Activated T-cell treated with anti-CD3 and anti-CD28 coated beads, Interleukin-2, amount 50 U/mL, for 1 hour (primary cell): ENCODE measurements around the gene LIN28A.

Source experiments
- DNase-seq: peaks from one replicate; pipeline ENCODE4 v3.0.0-alpha.2; 2020

The LIN28A gene

GRCh38 chr1:26388791-26389445 is 21.7 kb upstream of the LIN28A start:
- no peak for DNase-seq

GRCh38 chr1:26389604-26390247 is 20.9 kb upstream of the LIN28A start:
- DNase-seq = no peak

DNA sequence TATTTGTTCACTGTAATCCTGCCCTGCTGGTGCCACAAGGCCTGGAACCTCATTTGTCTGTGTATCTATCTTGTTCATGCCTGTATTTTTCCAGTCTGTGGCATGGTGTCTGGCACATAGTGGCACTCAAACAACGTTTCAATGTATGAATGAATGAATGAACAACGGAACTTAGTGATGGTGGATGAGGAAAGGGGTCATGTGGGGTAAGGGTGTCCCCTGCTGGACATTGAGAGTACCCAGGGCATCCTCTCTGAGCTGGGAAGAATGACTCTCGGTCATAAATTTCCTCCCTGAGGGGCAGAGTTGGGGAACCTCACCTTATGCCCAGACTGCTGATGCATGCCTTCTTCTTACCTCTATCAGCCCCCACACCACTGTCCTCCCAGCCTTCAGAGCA is 19.2 kb upstream of the LIN28A start:
- no peak for DNase-seq

DNA sequence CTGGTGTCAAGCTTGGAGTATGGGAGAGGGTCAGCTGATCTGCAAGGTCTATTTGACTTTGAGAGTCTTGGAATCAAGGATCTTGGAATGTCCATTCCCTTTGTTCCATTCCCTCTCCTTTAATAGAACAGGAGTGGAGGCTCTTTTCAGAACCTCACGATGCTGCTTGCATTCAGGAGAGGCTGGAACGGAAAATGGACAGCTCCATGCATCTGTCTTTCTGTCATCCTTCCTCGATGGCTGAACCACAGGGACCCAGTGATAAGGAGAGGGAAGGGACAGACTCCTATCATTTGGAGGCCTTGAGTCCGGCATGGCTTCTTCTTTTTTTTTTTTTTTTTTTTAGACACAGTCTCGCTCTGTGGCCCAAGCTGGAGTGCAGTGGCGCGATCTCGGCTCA is 14.9 kb upstream of the LIN28A start:
- no peak for DNase-seq

- no peak for DNase-seq
These were observed 11.6 kb upstream of the LIN28A start for GRCh38 chr1:26399034-26399433.

DNA sequence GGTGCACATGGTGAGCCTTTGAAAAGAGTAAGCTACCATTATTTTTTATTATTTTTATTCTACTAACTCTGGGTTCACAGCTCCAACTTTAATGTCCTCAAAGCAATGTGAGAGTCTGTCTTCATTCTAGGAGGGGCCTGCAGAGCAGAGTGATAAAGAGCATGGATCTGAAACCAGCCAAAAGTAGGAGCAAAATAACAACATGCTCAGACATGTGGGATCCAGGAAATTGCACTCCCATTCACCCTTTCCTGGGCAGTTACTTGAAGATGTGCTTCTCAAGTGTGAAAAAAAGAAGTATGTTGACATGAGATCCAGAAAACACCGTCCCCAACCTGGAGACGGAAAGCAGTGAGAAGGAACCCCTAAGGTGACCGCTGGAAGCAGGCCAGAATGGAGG is 8.7 kb upstream of the LIN28A start:
- no peak for DNase-seq

DNA sequence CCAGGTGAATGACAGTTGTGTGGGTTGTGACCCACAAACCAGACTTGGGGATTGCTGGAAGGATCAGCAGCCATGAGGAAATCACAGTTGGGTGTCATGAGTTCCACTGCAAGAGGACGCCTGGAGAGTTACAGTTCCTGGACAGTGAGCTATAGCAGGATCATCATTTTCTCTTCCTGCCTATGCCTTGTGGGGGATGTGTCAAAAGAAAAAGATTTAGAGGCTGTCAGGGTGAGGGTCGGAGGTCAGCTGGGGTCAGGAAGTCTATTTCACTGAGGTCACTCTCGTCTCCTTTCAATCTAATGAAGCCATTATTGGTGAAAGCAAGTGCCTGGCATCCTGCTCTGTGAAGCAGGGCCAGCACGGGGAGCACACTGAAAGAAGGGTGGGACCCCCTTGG is 7.0 kb upstream of the LIN28A start:
- DNase-seq = no peak

DNA sequence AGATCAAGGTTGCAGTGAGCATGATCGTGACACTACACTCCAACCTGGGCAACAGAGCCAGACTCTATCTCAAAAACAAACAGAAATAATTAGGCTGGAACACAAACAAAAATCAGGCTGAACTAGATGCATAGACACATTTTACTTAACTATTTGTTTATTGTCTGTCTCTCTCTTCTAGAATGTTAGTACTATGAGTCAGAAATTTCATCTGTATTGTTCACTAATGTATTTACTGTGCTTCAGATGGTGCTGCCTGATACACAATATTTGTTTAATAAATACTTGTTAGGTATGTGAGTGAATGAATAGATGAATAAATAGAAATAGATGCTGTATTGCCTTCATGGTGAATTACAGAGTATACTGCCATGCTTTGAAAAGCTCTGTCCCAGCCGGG is 6.0 kb upstream of the LIN28A start:
- DNase-seq = no peak

GRCh38 chr1:26405281-26405915 is 5.2 kb upstream of the LIN28A start:
- DNase-seq = no peak

- peak; percentile 86 for DNase-seq
These were observed 2.0 kb upstream of the LIN28A start for GRCh38 chr1:26408604-26409003.

DNA sequence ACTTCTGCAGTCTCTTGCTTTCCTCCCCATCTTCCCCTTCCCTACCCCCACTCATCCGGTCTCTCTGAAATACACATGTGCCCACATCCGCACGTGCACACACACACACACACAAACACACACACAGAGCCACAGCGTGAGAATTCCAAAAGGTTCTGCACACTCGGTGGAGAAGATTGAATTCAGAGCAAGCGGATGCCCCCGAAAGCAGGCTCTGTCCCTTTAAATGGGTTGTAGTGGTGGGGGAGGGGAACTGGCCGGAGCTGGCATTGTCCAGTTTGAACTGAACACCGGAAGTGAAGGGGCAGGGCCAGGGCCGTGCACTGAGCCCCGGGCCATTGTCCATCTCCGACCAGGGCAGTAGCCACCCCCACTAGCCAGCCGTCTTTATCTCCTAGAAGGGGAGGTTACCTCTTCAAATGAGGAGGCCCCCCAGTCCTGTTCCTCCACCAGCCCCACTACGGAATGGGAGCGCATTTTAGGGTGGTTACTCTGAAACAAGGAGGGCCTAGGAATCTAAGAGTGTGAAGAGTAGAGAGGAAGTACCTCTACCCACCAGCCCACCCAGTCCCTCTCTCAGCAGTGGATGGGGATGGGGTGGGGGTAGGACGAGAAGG is 1.3 kb upstream of the LIN28A start:
- no peak for DNase-seq

DNA sequence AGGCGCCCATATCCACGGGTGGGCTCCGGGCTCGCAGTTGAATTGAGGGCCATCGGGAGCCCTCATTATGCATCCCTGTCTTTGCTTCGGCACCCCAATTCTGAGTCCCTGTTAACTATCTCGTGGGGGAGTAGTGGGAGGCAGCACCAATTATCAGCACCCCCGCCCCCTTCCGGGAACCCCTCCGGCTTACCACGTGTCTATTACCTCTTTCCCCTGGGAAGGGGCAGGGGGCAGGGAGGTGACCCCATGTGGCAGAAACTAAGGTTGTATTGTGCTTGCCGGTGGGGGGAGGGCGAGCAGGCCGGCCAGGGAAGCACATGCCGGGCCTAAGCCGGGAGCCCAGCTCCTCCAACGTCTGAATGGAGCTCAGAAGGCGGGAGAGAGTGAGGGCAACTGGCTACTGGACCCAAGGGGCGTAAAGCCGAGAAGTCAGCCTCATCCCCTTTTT is 1.0 kb downstream of the LIN28A start:
- no peak for DNase-seq

DNA sequence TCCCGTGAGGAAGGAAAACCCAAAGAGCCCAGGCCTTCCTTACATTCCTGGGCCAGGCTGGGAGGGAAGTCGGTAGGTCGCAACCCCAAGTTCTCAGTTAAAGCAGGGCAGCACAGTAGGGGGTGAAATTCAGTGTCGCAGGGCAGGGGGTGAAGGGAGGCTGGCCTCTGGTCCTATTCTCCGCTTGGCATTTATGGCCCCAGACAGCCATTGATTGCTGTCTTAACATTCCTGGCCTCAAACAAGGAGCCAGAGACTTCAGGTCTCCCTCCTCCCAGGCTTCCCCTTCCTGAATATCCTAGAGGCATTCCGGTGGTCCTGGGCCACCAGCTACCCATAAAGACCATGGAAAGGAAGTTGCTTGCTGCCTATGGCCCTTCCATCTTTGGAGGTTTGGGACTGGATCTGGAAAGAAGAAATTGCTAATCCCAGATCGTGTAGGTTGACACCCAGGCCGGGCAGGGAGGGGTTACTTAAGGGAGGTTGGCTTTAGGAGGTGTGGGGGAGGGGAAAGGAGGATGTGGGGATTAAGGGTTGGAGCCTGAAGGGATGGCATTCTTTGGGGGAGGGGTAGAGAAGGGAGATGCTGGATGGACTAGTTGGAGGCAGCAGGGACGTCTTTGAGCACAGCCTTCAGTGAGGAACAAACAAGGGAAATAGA is 1.7 kb downstream of the LIN28A start:
- DNase-seq = no peak

GRCh38 chr1:26413031-26413430 is 2.4 kb downstream of the LIN28A start:
- no peak for DNase-seq

DNA sequence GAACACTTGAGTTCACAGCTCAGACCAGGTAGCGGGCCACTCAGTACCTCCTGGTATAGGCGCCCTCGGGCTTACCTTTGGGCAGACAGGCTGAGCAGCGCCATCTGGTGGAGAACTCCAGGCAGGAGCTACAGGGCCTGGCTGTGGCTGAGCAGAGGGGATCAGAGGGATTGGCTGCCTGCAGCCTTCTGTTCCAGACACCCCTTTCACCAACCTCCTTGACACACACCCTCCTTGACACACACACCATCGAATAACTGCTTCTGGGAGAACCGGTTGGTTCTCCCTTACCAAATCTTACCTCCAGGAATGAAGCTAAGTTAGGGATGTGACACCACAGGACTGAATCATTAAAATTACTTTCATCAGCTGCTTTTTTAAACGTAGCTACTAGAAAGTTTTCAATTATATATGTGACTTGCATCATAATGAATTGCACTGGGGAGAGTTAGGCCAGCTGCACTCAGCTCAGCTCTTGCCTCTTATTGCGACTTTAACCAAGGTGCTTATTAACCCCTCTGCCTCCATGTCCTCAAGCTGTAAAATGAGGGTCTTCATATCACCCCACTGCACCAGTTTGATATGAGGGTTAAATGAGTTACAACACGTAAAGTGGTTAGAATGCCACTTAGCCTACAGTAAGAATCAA is 6.6 kb downstream of the LIN28A start:
- DNase-seq = peak; percentile 86

DNA sequence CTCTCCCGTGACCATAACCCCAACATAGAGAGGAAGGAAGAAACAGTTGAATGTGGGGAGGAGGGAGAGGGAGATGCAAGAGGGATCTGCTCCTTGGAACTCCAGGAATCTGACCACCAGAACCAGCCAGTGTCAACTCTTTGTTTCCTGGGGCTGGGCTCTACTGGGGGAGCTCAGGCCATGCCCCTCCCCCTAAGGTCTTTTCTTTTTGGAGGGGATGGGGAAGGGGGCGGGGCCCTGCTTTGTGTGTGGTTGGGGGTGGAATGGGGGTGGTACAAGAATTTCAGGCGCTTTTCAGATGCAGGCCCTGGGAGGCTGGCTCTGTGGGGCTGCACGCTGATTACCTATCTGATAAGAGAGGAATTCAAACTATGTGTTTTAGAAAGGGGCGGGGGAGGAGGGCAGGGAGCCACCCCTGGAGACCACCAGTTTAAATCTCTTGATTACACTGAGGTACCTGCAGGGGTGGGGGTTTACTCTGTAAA is 8.3 kb downstream of the LIN28A start:
- DNase-seq = no peak

- DNase-seq = no peak
These were observed 8.9 kb downstream of the LIN28A start for GRCh38 chr1:26419494-26419893.

DNA sequence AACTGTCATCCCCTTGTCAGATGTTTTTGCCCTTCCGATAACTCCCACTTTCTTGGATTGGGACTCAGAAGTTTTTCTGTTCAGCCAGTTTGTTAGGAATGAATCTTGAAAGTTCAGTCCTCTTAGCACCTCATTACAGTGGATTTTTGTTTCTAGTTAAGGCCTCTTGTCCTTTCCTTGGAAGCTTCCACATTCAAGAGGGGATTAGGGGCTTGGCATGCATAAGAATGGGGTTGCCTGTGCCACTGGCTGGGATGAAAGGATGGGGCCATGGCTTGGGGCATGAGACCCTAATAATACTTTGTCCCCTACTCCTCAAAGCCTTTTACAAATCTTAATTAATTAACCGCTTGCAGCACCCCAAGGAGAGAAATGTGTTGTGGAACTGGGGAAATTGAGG is 19.1 kb downstream of the LIN28A start:
- DNase-seq = no peak

DNA sequence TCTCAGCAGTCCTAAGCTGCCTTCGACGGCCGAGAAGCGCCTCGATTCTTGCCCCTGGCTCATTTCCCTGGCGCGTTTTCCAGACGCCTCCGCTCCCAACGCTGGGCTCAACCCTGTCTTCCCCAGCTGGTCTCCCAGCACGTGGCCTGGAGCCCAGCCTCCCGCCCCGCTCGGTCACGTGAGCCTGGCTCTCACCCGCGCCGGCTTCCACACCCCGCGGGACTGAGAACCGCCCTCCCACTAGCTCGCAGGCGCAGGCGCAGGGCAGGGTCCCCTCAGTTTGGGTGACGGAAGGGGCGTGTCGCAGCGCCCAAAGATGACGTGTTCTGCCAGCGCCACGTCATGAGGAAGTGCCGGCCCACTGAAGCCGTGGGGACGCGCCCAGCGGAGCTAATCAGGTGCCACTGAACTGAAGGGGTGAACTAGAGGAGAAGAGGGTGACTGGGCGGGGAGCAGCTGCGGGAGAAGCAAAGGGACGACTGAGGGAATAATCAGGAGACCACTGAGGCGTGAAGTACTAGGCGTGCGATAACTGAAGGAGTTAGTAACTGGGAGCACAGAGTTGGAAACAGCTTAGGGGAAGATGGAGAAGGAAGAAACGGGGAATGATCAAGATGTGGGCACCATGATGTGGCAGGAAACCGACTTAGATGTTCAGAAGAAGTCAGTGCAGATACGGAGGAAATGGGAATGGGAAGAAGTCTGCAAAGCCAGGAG is 21.5 kb downstream of the LIN28A start, which contains the start of gene DHDDS:
Gene DHDDS (plus strand): TSS at position 343 of the 717 bp plus-strand sequence. CDS start 625 bp downstream, outside the sequence.
- peak; percentile 99 for DNase-seq

- DNase-seq = no peak
These were observed 22.2 kb downstream of the LIN28A start for GRCh38 chr1:26432793-26433192.

- DNase-seq = no peak
These were observed 23.6 kb downstream of the LIN28A start for GRCh38 chr1:26434161-26434752.
